Measurements from ENCODE around the gene FUT6.

Gene FUT6

GRCh38 chr19:5804516-5805461, 34.7 kb downstream of the FUT6 start, which contains the start of gene NRTN:
NRTN (plus strand) TSS chr19:5805067; CDS start chr19:5824166, 19,099 bp downstream.
- no peak for DNase-seq (ENCODE audit: low read depth in 2 of 2)

DNA sequence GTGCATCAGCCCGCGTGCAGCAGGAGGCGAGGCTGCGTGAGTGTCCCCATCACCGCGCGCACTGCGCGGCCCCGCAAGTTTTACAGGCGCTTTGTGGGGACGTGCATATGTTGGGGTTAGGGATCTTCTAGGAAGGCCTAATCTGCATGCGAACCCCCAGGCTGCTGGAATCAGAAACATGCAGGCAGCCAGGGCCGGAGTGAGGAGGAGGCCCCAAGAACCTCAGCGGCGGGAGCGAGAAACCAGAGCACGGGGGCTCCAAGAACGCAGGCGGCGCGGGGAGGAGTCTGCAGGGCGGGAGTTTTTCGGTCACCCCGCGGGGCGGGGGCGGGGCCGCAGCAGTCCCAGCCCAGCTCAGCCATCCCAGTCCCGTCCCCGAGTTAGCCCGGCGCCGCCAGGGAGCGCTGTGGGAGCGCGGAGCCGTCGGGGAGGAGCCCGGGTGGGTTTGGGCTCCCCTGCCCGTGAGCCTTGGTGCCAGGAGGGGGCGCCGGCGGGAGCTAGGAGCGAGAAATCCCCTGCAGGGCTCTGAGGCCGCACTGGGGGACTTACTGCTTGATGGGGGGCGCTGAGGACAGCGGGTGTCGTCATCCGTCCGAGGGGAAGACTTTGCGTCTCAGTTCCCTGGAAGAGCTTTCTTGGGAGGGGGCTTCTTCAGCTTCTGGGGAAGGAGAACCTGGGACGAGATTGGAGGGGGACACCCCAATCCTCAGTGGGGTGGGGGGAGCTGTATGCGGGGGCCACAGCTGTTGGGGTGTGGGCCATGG, 35.6 kb downstream of the FUT6 start:
- DNase-seq (ENCODE audit: low read depth in 2 of 2) = peak; percentile 75 to 80

DNA sequence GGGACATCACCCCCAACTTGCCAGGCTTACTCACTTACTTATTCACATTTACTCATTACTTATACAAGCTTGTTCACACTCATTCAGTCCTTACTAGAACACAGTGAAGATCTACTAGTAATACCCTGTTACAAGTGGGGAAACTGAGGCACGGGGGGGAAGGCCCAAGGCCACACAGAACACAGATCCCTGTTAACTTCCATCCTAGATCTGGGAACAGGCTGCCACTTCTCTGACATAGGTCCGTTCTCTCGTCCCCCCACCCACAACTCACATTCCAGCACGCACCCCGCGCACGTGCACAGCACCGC, 36.1 kb downstream of the FUT6 start:
- no peak for DNase-seq (ENCODE audit: low read depth in 2 of 2)

DNA sequence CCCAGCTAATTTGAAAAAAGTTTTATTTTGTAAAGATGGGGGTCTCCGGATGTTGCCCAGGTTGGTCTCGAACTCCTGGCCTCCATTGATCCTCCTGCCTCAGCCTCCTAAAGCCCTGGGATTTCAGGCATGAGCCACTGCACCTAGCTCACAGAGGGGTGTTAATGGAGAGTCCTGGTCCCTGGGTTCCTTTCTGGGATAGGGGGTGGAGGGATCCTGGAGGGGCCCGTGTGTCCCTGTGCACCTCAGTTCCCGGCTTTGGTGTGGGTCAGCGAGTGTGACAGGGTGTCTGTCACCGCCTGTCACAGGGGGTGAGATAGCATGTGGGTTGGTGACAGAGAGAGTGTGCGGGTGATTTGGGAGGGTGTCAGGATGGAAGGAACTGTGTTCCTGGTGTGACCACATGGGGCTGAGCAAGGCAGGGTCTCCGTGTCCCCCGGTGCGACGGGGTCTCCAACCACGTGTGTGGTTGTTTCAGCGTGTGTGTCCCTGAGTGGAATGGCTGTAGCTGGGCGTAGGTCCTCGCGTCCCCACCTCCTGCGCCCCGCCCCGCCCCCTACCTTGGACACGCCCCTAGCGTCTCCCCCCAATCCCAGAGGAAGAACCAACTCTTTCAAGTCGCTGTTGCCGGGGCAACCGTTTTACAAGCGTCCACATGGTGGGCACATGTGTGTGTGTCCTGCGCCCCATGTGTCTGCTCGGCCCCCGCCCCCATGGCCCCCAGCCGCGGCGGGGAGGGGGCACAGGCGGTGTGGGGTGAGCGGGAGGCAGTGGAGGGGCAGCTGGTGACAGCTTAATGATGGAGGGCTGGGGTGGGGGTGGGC, 37.5 kb downstream of the FUT6 start:
- no peak for DNase-seq (ENCODE audit: low read depth in 2 of 2)

DNA sequence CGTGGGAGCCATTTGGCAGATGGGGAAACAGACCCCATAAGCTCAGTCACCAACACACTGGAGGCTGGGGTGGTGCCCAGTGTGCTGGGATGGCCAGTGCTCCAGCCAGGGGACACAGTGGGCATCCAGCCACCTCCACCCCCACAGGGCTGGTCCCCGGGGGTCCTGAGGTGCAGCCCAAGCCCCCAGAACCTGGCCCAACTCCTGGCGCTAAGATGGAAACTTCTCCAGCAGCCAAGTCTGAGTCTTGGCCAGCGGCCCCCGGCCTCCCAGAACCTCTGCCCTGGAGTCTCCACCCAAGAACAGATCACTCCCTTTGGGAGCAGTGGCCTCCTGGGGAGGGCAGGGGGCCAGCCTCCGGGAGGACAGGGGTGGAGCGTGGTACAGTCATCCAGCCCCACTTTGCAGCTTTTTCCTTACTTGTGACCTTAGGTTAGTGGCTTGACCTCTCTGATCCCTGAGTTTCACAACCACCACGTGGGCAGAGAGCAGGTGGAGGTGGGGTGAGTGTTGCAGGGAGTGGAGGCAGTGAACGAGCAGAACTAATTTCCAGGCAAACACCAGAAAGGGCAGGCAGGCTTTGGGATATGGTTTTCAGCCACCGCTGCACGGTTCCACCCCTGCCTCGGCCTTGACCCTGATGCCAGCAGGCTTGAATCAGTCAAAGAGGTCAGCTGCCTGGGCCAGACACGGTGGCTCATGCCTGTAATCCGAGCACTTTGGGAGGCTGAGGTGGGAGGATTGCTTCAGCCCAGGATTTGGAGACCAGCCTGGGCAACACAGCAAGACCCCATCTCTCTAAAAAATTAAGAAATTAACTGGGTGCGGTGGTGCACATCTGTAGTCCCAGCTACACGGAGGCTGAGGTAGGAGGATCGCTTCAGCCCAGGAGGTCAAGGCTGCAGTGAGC, 38.9 kb downstream of the FUT6 start:
- no peak for DNase-seq (ENCODE audit: low read depth in 2 of 2)

DNA sequence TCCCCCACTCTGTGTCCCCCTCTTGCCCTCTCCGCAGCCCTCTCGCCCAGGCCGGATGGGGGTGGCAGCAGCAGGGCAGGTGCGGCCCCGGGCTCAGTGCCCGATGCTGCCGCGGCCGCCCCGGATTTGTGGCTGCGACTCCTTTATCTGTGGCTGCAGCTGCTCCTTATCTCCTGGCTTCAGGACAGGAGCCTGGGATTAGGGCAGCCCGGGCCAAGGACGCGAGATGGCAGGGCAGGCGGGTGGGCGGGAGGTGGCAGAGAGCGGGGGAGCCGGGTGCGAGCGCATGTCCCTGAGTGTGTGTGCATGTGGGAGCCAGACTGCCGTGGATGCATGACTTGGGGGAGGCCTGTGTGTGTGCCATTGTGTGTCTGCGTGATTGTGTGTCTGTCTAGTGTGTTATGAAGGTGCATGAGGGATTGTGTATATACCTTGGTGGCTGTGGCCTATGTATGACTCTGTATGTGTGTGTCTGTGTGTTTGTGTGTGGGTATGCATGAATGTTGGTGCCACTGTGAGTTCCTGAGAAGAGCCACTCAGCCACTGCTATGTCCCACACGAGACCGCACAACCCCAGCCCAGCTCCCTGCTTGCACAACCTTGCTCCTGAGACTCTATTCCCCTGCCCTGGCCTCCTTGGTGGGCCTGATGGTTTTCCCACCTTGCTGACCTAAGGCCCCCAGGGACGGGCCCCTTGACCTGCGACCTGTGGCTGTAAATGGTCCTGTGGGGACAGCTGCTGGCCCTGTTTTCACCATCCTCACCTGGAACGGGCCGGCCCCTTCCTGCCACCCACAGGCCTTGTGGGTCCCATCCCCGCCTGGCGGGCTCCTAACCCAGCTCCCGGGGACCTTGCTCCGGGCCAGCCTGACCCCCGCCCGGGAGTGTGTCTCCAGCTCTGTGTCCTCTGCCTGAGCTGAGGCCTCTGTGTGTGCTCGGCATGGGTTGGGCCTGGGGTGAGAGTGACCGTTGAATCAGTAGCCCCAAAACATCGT, 40.0 kb downstream of the FUT6 start:
- DNase-seq (ENCODE audit: low read depth in 2 of 2) = no peak

GRCh38 chr19:5798244-5798643, 41.3 kb downstream of the FUT6 start:
- DNase-seq (ENCODE audit: low read depth in 2 of 2) = no peak

DNA sequence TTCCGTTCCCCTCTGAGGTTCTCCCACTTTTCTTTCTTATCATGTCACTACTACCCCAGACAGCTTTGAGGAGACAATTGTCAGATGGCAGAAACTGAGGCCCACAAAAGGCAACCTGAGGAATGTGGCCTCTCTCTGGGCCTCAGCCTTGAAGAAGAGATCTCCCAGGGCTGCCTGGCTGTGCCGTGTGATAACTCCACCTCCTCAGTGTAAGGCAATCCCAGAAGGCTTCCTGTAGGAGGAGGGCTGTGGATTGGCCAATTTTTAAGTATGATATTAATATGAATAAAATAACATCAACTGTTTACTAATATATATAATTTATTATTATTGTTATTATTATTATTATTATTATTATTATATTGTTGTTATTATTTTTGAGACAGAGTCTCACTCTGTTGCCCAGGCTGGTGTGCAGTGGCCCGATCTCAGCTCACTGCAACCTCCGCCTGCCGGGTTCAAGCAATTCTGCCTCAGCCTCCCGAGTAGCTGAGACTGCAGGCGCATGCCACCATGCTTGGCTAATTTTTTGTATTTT, 44.1 kb downstream of the FUT6 start:
- no peak for DNase-seq (ENCODE audit: low read depth in 2 of 2)

DNA sequence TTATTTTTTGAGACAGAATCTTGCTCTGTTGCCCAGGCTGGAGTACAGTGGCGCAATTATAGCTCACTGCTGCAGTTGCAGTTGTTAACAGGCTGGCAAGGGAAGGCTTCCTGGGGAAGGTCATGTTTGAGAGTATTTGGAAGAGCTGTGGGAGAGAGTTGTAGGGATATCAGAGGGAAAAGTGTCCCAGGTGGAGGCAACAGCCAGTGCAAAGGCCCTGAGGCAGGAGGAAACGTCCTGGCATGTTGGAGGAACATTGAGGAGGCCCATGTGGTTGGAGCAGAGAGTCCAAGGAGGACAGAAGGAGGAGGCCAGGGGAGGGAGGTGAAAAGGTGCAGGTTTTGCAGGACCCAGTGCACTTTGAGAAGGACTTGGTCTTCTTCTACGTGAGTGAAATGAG, 46.3 kb downstream of the FUT6 start:
- DNase-seq (ENCODE audit: low read depth in 2 of 2) = no peak

- DNase-seq (ENCODE audit: low read depth in 2 of 2) = no peak
Observed at GRCh38 chr19:5792224-5792623, 47.3 kb downstream of the FUT6 start.

- peak; percentile 91 for DNase-seq (ENCODE audit: low read depth in 2 of 2)
Observed at GRCh38 chr19:5790559-5791520, 48.7 kb downstream of the FUT6 start, which contains the start of gene DUS3L. DUS3L (minus strand) TSS chr19:5791163; CDS start chr19:5791141, 22 bp downstream.

- DNase-seq (ENCODE audit: low read depth in 2 of 2) = no peak
Observed at GRCh38 chr19:5789886-5790558, 49.5 kb downstream of the FUT6 start.

DNA sequence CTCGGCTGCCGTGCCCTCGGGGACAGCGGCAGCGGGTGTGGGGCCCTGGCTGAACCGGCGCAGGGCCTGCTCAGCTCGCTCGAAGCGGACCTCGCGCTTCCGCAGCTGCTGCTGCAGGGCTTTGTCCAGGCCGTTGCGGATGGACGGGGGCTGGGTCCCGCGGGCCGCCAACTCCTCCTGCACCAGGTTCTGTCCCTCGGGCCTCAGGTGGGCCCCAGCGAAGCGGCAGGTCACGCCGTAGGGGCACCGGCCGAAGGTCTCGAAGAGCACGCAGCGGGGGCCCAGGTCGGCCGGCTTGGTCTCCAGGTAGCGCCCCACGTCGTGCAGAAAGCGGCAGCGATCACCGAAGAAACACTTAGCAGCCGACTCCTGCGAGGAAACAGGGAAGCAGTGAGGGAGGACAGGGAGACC, 50.1 kb downstream of the FUT6 start:
- no peak for DNase-seq (ENCODE audit: low read depth in 2 of 2)

- no peak for DNase-seq (ENCODE audit: low read depth in 2 of 2)
Observed at GRCh38 chr19:5788422-5788821, 51.1 kb downstream of the FUT6 start.

GRCh38 chr19:5787409-5788182, 51.9 kb downstream of the FUT6 start:
- DNase-seq (ENCODE audit: low read depth in 2 of 2) = no peak

GRCh38 chr19:5786593-5787408, 52.7 kb downstream of the FUT6 start:
- no peak for DNase-seq (ENCODE audit: low read depth in 2 of 2)
